HG02759 (cell line): ENCODE data around the gene KRT38.

Experiments used
- ATAC-seq: cut with Tn5 transposase; IDR thresholded peaks from one replicate; pipeline ENCODE4 v1.9.1; 2021; ENCODE audit warnings: mild to moderate bottlenecking, moderate library complexity; ENCODE audit not compliant: unreplicated experiment

Gene KRT38

GRCh38 chr17:41440531-41441033, at the start of gene KRT38:
Gene KRT38 (minus strand): TSS chr17:41440983. CDS start chr17:41440921, 62 bp downstream.
- ATAC-seq = no peak

GRCh38 chr17:41489531-41489930, 48.7 kb upstream of the KRT38 start, which contains the start of gene KRT36:
Gene KRT36 (minus strand): TSS chr17:41489910. CDS start chr17:41489864, 46 bp downstream.
- ATAC-seq = no peak

DNA sequence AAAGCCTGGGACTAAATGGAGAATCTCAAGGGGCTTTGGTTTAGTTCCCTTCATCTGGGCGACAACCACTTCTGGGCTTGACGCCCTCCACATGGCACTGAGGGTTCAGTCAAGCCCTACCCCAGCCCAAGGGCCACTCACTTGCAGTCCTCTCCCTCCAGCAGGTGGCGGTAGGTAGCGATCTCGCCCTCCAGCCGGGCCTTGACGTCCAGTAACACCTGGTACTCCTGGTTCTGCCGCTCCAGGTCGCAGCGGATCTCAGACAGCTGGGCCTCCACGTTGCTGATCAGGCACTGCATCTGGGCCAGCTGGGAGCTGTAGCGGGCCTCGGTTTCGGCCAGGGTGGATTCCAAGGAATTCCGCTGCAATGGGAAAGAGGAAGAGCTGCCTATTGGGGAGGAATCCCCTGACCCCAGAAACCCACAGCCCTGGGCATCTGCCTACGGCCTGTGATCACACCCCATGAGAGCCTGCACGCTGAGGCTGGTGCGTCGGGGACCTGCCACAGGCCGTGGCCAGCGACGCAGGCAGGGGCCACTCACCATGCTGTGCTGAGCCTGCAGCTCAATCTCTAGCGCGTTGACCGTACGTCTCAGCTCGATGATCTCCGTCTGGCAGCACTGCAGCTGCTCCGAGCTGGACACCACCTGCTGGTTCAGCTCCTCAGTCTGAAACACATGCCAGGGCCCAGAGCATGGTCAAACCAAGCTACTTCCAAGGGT, 46.2 kb upstream of the KRT38 start:
- no peak for ATAC-seq

DNA sequence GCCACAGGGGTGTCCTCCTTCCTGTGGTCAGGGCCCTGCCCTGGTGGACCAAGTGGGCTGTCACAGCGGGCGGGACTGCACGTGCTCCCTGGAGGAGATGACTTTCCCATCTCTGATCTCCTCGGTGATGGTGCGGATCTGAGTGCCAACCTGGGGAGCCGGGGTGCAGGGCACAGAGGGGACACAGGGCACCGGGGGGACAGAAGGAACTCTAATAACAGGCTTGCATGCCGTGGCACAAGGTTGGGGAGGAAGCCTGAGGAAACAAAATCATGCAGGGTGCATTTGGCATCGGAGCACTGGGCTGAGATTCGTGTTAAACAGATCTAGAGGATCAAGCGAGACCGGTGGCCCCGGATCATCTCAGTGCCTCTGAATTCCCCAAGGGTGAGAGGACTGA, 45.5 kb upstream of the KRT38 start:
- no peak for ATAC-seq

- no peak for ATAC-seq
These were observed 44.4 kb upstream of the KRT38 start for GRCh38 chr17:41484920-41485904.

GRCh38 chr17:41483991-41484826, 43.4 kb upstream of the KRT38 start:
- ATAC-seq = no peak

DNA sequence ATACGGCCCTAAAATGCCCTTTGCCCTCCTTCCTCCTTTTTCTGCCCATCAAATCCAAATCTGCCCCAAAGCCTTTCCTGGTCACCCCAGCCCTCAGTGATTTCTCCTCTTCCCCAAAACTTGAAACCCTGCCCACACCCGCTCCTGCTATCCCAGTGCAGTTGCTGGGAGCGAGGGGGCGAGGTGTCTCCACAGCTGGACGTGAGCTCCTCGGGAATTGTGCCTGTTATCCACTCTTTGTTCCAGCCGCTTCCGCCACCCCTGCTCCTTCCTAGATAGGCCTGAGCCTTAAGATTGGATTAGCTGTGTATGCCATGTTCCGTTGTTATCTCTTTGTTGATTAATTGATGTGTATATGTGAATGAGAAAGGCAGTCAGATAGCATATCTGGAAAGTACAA, 42.7 kb upstream of the KRT38 start:
- no peak for ATAC-seq

- no peak for ATAC-seq
These were observed 40.3 kb upstream of the KRT38 start, which contains the start of gene KRT35 for GRCh38 chr17:41481036-41481435. Gene KRT35 (minus strand): TSS chr17:41481151. CDS start chr17:41481097, 54 bp downstream.

DNA sequence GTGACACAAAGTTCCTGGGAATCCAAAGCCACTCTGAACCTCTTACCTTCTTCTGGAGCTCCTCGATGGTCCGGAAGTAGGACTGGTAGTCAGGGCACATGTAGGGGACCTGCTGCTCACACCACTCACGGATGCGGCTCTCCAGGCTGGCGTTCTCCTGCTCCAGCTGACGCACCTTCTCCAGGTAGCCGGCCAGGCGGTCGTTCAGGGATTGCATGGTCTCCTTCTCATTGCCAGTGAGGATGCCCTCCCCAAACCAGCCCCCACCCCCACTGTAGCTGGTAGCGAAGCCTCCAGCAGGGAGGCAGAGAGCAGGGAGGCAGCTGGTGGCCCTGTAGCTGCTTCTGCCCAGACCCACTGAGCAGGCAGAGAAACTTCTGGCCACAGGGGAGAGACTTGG, 39.8 kb upstream of the KRT38 start:
- ATAC-seq = no peak

GRCh38 chr17:41480136-41480535, 39.4 kb upstream of the KRT38 start:
- no peak for ATAC-seq

- no peak for ATAC-seq
These were observed 37.5 kb upstream of the KRT38 start for GRCh38 chr17:41478237-41478636.

DNA sequence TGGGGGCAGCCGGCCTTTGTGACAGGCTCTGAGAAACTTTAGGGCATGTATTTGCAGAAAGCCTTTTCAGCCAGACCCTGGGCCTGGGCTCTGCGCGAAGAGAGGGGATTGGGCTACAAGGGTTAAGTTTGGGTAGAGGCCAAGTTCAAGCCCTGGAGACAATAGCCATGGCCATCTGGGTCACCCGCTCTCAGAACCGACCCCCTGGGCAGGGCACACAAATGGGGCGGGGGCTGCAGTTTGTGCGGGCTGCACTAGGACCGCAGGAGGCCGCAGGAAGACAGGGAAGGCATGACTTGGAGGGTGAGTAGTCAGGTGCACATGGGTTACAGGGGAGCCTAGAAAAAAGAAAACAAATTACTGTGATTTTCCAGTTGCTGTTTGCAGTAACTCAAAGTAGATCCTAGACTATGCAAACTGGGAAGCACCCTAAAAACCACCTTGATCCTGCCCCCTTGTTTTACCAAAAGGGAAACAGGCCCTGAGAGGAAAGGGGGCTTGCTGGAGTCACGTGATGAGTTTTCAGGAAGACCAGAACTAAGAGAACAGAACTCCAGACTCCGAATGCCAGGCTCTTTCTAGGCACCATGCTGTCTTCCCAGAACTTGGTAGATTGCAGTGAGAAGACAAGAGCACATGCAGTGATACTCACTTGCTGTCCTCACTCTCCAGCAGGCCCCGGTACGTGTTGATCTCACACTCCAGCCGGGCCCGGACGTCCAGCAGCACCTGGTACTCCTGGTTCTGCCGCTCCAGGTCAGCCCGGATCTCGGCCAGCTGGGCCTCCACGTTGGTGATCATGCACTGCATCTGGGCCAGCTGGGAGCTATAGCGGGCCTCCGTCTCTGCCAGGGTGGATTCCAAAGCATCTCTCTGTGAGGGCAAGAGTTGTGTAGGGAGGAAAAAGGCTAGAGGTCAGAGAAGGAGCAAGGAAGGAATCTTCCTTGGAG, 36.4 kb upstream of the KRT38 start:
- ATAC-seq = no peak

DNA sequence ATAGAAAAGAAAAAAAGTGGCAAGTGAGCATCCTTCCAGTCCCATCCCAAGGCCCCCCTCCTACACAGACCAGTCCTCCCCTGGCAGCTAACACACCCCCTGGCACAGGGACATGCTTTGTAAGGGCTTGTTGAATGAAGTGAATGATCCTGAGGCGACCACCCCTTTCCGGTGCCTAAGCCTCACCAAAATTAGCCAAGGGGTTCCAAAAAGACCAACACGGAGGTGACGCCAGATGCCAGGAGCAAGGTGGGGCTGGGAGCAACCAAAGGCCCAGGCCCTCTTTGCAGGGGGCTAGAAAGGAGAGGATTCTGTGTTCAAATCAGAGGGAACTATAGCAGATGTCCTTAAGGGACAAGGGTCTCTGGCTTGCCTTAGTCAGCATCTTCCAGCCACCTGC, 34.6 kb upstream of the KRT38 start:
- no peak for ATAC-seq

GRCh38 chr17:41474863-41475262, 34.1 kb upstream of the KRT38 start:
- ATAC-seq = no peak

DNA sequence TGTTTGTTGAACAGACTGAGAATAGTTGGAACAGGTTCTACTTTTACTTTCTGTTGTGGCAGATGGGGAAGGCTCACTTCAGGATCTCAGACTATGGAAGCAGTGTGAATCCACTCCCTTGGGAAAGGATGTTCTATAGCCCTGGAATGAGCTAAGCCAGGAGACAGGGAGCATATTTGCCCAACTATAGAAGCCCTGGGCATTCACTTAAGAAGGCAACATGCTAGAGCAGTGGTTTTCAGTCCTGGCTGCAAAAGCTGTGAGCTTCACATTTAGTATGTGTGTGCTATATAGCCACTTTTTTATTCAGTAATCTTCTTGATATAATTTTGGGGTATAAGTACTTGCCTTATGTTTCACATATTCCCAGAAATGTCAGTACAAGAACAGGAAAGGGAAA, 27.6 kb upstream of the KRT38 start:
- ATAC-seq = no peak

DNA sequence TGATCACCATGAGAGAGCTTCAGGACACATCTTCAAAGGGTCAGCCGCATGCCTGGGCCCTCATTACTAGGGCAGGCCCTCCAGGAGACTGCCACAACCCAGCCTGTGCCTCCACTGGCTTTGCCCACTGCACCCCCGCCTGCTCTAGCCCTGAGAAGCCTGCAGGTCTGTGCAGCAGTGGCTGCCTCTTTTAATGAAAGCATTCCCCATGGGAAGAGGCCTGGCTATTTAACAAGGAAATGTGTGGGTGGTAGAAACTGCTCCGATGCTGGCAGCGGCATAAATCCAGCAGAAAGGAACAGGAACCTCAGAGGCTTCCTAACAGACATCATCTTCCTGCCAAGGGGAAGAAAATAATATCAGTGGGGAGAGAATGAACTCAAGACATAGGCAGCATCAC, 26.8 kb upstream of the KRT38 start:
- no peak for ATAC-seq

DNA sequence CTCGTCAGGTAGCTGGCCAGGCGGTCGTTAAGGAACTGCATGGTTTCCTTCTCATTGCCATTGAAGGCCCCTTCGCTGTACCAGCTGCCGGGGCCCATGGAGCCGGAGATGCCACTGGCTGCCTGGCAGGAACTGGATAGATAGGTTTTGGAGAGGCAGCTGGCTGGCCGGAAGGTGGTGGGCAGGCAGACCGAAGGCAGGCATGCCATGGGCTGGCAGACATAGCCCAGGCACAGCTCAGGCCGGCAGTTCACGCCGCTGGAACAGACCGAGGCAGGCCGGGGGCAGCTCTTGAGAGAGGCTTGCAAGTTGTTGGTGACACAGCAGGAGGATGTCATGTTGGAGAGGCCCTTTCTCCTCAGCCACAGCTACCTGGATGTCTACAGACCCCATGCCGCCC, 26.2 kb upstream of the KRT38 start, which contains the start of gene KRT32:
Gene KRT32 (minus strand): TSS at position 399 of the 400 bp plus-strand sequence. CDS start 61 bp downstream, at position 338.
- no peak for ATAC-seq

DNA sequence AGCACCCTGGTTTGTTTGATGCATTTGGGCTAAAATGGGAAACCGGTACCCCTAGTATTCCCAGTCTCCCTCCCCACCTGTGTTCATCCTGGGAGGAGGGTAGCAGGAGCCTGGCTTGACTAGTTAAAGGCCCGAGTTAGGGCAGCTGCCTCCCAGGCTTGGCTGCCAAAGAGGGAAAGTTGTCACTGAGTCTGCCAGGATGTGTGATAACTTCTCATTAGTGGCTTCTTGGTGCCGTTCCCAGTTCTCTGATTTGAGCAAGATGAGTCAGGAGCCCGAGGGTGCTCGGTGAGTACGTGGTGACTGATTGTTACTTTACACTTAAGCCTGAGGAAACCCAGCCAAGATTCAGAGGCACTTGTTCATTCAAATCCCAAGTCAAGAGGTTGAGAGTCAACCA, 23.9 kb upstream of the KRT38 start:
- no peak for ATAC-seq

GRCh38 chr17:41464173-41464572, 23.4 kb upstream of the KRT38 start:
- no peak for ATAC-seq
